HCT116 (cell line): Measurements from ENCODE around the gene KRT38. TPM values are rescaled to one million over a fixed set of nuclear protein-coding genes. Genes with fewer than 3 reads are reported as not detected.

ENCODE experiments used
- ATAC-seq: fragments of 200-7000 bp; cut with Tn5 transposase; 2 replicates; pipeline ENCODE4 v1.9.1; 2020; ENCODE audit warnings: mild to moderate bottlenecking, moderate library complexity
- BruUV-seq: library from RNA; stranded (reverse); fragments of 400-500 nt; replicated peaks from 2 replicates; lab custom pipeline; 2021; lab: Mats Ljungman, UMichigan
- CTCF ChIA-PET: fragments of 300-600 bp; sonication (Branson Sonifier 250); formaldehyde crosslinking; loops from one replicate; lab custom pipeline; 2021; ENCODE audit warnings: antibody characterized with exemption; lab: Charles Lee
- POLR2A ChIA-PET: fragments of 300-600, 350-600 bp; sonication (Branson Sonifier 250); formaldehyde crosslinking; loops from one replicate; lab custom pipeline; 2021; ENCODE audit warnings: antibody characterized with exemption; lab: Charles Lee
- RAD21 ChIA-PET, 2 experiments: fragments of 300-600 bp; sonication (Branson Sonifier 250); formaldehyde crosslinking; loops; one replicate each; lab custom pipeline; 2023; ENCODE audit warnings: low total read pairs in 2 of 2; ENCODE audit not compliant: uncharacterized antibody in 2 of 2, unreplicated experiment in 2 of 2, low non-redundant PET in 1 of 2; lab: Charles Lee
- DNase-seq: peaks from one replicate; pipeline ENCODE4 v3.0.0-alpha.2; 2010; ENCODE audit warnings: low read depth, low spot score
- H2AFZ ChIP-seq: fragments of 200-600 bp; shearing (Covaris generic), sonication (generic); 2 replicates; pipeline ENCODE4 v1.6.1; 2017; ENCODE audit warnings: low read depth, mixed run types, mixed read lengths, antibody characterized with exemption, low read length; ENCODE audit not compliant: poor library complexity, severe bottlenecking
- H3K27ac ChIP-seq: 2 replicates; pipeline ENCODE4 v1.5.1; 2012; ENCODE audit warnings: low read depth, low read length
- H3K27me3 ChIP-seq: fragments of 200-600 bp; sonication (generic); 2 replicates; pipeline ENCODE4 v1.6.1; 2016; ENCODE audit warnings: mixed run types, low read length, mixed read lengths; ENCODE audit not compliant: insufficient read depth
- H3K36me3 ChIP-seq, 2 experiments: fragments of 200-500 bp in 1 of 2; fragments of 200-600 bp in 1 of 2; sonication (Bioruptor generic) in 1 of 2; sonication (generic) in 1 of 2; 2 replicates each; pipeline versions ENCODE4 v1.5.1 to v1.6.1; 2014 to 2016; ENCODE audit warnings: low read length in 2 of 2, inconsistent platforms in 1 of 2, mixed read lengths in 1 of 2, mixed run types in 1 of 2; ENCODE audit not compliant: insufficient read depth in 2 of 2, control insufficient read depth in 1 of 2
- H3K4me1 ChIP-seq, 2 experiments: fragments of 200-600 bp in 1 of 2; sonication (generic) in 1 of 2; 2 replicates each; pipeline versions ENCODE4 v1.5.1 to v1.6.1; 2012 to 2017; ENCODE audit warnings: low read length in 2 of 2, inconsistent platforms in 1 of 2, mild to moderate bottlenecking in 1 of 2, mixed read lengths in 1 of 2, mixed run types in 1 of 2, moderate library complexity in 1 of 2; ENCODE audit not compliant: insufficient read depth in 2 of 2, control insufficient read depth in 1 of 2
- H3K4me2 ChIP-seq: fragments of 200-600 bp; sonication (generic); 2 replicates; pipeline ENCODE4 v1.6.1; 2017; ENCODE audit warnings: mixed run types, low read length, mixed read lengths
- H3K4me3 ChIP-seq, 2 experiments: fragments of 200-600 bp in 1 of 2; sonication (generic) in 1 of 2; replicated peaks in 1 of 2; 2 replicates each; pipeline ENCODE4 v1.5.1; 2011 to 2016; ENCODE audit warnings: low read length in 2 of 2, control low read depth in 1 of 2, low read depth in 1 of 2, mild to moderate bottlenecking in 1 of 2, mixed read lengths in 1 of 2, mixed run types in 1 of 2
- H3K79me2 ChIP-seq: fragments of 200-600 bp; sonication (generic); 2 replicates; pipeline ENCODE4 v1.6.1; 2017; ENCODE audit warnings: mild to moderate bottlenecking, mixed run types, low read length, moderate library complexity, mixed read lengths; ENCODE audit not compliant: insufficient read depth
- H3K9ac ChIP-seq: fragments of 200-600 bp; sonication (generic); 2 replicates; pipeline ENCODE4 v1.6.1; 2016; ENCODE audit warnings: low read length, mixed read lengths
- H3K9me2 ChIP-seq: fragments of 200-600 bp; sonication (generic), shearing (Covaris generic); 2 replicates; pipeline ENCODE4 v1.6.1; 2017; ENCODE audit warnings: mixed run types, mild to moderate bottlenecking, moderate library complexity; ENCODE audit not compliant: insufficient read depth
- H3K9me3 ChIP-seq, 2 experiments: fragments of 200-500 bp in 1 of 2; fragments of 200-600 bp in 1 of 2; sonication (Bioruptor generic) in 1 of 2; sonication (generic) in 1 of 2; 2 replicates each; pipeline ENCODE4 v1.6.1; 2014 to 2017; ENCODE audit warnings: low read length in 2 of 2, mixed read lengths in 2 of 2, inconsistent platforms in 1 of 2, low read depth in 1 of 2, mild to moderate bottlenecking in 1 of 2, mixed run types in 1 of 2, moderate library complexity in 1 of 2; ENCODE audit not compliant: control insufficient read depth in 1 of 2, insufficient read depth in 1 of 2
- H4K20me1 ChIP-seq: fragments of 200-600 bp; sonication (generic), shearing (Covaris generic); 2 replicates; pipeline ENCODE4 v1.6.1; 2017; ENCODE audit warnings: mixed run types, mild to moderate bottlenecking, moderate library complexity; ENCODE audit not compliant: insufficient read depth
- CBX3 ChIP-seq: IDR thresholded peaks from 2 replicates; pipeline ENCODE4 v1.6.1; 2012; ENCODE audit warnings: low read depth
- CEBPB ChIP-seq: IDR thresholded peaks from 2 replicates; pipeline ENCODE4 v1.6.1; 2012; ENCODE audit warnings: low read depth
- EGR1 ChIP-seq: IDR thresholded peaks from 2 replicates; pipeline ENCODE4 v1.6.1; 2012; ENCODE audit warnings: low read depth
- ELF1 ChIP-seq: IDR thresholded peaks from 2 replicates; pipeline ENCODE4 v1.6.1; 2012; ENCODE audit warnings: low read depth, borderline replicate concordance
- EZH2 ChIP-seq: fragments of 200-600 bp; sonication (generic); IDR thresholded peaks from 2 replicates; pipeline ENCODE4 v1.6.1; 2017; ENCODE audit warnings: antibody characterized with exemption, mixed run types
- EZH2phosphoT487 ChIP-seq: fragments of 200-600 bp; IDR thresholded peaks from 2 replicates; pipeline ENCODE4 v1.6.1; 2018; ENCODE audit warnings: antibody characterized with exemption, borderline replicate concordance
- FOSL1 ChIP-seq: IDR thresholded peaks from 2 replicates; pipeline ENCODE4 v1.6.1; 2012; ENCODE audit warnings: low read depth
- JUND ChIP-seq: IDR thresholded peaks from 2 replicates; pipeline ENCODE4 v1.6.1; 2012
- POLR2A ChIP-seq: IDR thresholded peaks from 2 replicates; pipeline ENCODE4 v1.7.0; 2011; ENCODE audit warnings: borderline replicate concordance; ENCODE audit not compliant: insufficient read depth, insufficient read length; ENCODE audit errors: extremely low read depth
- POLR2AphosphoS5 ChIP-seq: IDR thresholded peaks from 2 replicates; pipeline ENCODE4 v1.6.1; 2011; ENCODE audit warnings: mild to moderate bottlenecking, low read depth, low read length, moderate library complexity
- RAD21 ChIP-seq: IDR thresholded peaks from 2 replicates; pipeline ENCODE4 v1.6.1; 2012; ENCODE audit warnings: low read depth, mild to moderate bottlenecking
- SIN3A ChIP-seq: IDR thresholded peaks from 2 replicates; pipeline ENCODE4 v1.6.1; 2012; ENCODE audit warnings: low read depth
- SP1 ChIP-seq: IDR thresholded peaks from 2 replicates; pipeline ENCODE4 v1.6.1; 2012; ENCODE audit warnings: low read depth
- SRF ChIP-seq: IDR thresholded peaks from 2 replicates; pipeline ENCODE4 v1.6.1; 2012; ENCODE audit warnings: low read depth
- YY1 ChIP-seq: IDR thresholded peaks from 2 replicates; pipeline ENCODE4 v1.6.1; 2011; ENCODE audit warnings: low read length, low read depth, moderate library complexity, mild to moderate bottlenecking; ENCODE audit not compliant: insufficient replicate concordance; ENCODE audit errors: extremely low read depth
- ZFX ChIP-seq: fragments of 450-650 bp; IDR thresholded peaks from 2 replicates; pipeline ENCODE4 v1.6.1; 2017
- ZNF274 ChIP-seq: fragments of 200-500 bp; sonication (Bioruptor generic); IDR thresholded peaks from 2 replicates; pipeline ENCODE4 v1.6.1; 2014; ENCODE audit warnings: mild to moderate bottlenecking, low read depth, low read length, inconsistent platforms
- intact Hi-C: fragments of 100-400 bp; cut with micrococcal nuclease; formaldehyde crosslinking; loops from 2 replicates; pipeline ENCODE4 v1.10.0; 2022
- total RNA-seq: library from RNA; stranded (reverse); gene quantifications from one replicate; pipeline ENCODE4 v1.2.1, GENCODE V29; 2021; ENCODE audit not compliant: unreplicated experiment
- TF ChIP-seq, protein P1 (sequence below), 3 experiments: fragments of 200-600 bp in 1 of 3; sonication (generic) in 1 of 3; IDR thresholded peaks in 2 of 3; conservative IDR thresholded peaks in 1 of 3; 2 replicates each; pipeline ENCODE4 v1.5.1; 2012 to 2017; ENCODE audit warnings: low read depth in 2 of 3, low read length in 2 of 3, antibody characterized with exemption in 1 of 3, borderline replicate concordance in 1 of 3, control low read depth in 1 of 3, mild to moderate bottlenecking in 1 of 3, mixed read lengths in 1 of 3, mixed run types in 1 of 3, moderate library complexity in 1 of 3; ENCODE audit not compliant: insufficient read depth in 1 of 3
- TF ChIP-seq, protein P2 (sequence below): IDR thresholded peaks from 2 replicates; pipeline ENCODE4 v1.6.1; 2012
- TF ChIP-seq, protein P3 (sequence below): IDR thresholded peaks from 2 replicates; pipeline ENCODE4 v1.6.1; 2011; ENCODE audit warnings: mild to moderate bottlenecking, low read length, moderate library complexity; ENCODE audit not compliant: insufficient replicate concordance; ENCODE audit errors: extremely low read depth
- TF ChIP-seq, protein P4 (sequence below): IDR thresholded peaks from 2 replicates; pipeline ENCODE4 v1.6.1; 2012

The KRT38 gene
- total RNA-seq, 1 experiment from 2014 or later = not detected

DNA sequence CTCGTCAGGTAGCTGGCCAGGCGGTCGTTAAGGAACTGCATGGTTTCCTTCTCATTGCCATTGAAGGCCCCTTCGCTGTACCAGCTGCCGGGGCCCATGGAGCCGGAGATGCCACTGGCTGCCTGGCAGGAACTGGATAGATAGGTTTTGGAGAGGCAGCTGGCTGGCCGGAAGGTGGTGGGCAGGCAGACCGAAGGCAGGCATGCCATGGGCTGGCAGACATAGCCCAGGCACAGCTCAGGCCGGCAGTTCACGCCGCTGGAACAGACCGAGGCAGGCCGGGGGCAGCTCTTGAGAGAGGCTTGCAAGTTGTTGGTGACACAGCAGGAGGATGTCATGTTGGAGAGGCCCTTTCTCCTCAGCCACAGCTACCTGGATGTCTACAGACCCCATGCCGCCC is 26.2 kb upstream of the KRT38 start, which contains the start of gene KRT32 (continued):
- TF ChIP-seq, protein P1, sequence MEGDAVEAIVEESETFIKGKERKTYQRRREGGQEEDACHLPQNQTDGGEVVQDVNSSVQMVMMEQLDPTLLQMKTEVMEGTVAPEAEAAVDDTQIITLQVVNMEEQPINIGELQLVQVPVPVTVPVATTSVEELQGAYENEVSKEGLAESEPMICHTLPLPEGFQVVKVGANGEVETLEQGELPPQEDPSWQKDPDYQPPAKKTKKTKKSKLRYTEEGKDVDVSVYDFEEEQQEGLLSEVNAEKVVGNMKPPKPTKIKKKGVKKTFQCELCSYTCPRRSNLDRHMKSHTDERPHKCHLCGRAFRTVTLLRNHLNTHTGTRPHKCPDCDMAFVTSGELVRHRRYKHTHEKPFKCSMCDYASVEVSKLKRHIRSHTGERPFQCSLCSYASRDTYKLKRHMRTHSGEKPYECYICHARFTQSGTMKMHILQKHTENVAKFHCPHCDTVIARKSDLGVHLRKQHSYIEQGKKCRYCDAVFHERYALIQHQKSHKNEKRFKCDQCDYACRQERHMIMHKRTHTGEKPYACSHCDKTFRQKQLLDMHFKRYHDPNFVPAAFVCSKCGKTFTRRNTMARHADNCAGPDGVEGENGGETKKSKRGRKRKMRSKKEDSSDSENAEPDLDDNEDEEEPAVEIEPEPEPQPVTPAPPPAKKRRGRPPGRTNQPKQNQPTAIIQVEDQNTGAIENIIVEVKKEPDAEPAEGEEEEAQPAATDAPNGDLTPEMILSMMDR (IDR thresholded peaks at IDR 0.05 in 2 of 3, conservative IDR thresholded peaks at IDR 0.05 in 1 of 3; ENCODE audit: borderline replicate concordance in 1 of 3, insufficient read depth in 1 of 3, low read depth in 2 of 3, low read length in 2 of 3) = no peak
- no peak for TF ChIP-seq ELF1
- no peak for TF ChIP-seq JUND
- TF ChIP-seq RAD21 = no peak
- no peak for TF ChIP-seq SP1
- TF ChIP-seq FOSL1 = no peak
- TF ChIP-seq EGR1 = no peak
- no peak for TF ChIP-seq SRF
- TF ChIP-seq POLR2A = no peak
- TF ChIP-seq SIN3A = no peak
- TF ChIP-seq, all 23 proteins: peak for 0

DNA sequence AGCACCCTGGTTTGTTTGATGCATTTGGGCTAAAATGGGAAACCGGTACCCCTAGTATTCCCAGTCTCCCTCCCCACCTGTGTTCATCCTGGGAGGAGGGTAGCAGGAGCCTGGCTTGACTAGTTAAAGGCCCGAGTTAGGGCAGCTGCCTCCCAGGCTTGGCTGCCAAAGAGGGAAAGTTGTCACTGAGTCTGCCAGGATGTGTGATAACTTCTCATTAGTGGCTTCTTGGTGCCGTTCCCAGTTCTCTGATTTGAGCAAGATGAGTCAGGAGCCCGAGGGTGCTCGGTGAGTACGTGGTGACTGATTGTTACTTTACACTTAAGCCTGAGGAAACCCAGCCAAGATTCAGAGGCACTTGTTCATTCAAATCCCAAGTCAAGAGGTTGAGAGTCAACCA is 23.9 kb upstream of the KRT38 start:
- POLR2A ChIA-PET = no interaction called here
- H3K36me3 ChIP-seq = no peaks in the 10 kb centered on the region
- intact Hi-C loops = no loop called here
- peaks cover 15 to 26% of the 10 kb centered on the region in 2 experiments for H3K4me1 ChIP-seq
- H3K9me2 ChIP-seq = no peaks in the 10 kb centered on the region
- CTCF ChIA-PET = no interaction called here
- H3K9me3 ChIP-seq = peaks cover 3 to 7% of the 10 kb centered on the region in 2 experiments; a peak in 1 of 4 replicates
- ATAC-seq = peak; percentile 95
- no peak overlapping the region for H2AFZ ChIP-seq
- peak overlapping the region; percentile 43 for H3K9ac ChIP-seq
- RAD21 ChIA-PET = no interaction called here
- no peaks in the 10 kb centered on the region for H3K79me2 ChIP-seq
- peak overlapping the region in 1 of 2 experiments; percentile 12; a peak in 2 of 4 replicates for H3K4me3 ChIP-seq
- no peaks in the 10 kb centered on the region for H3K27me3 ChIP-seq
- no TSS peak for BruUV-seq
- DNase-seq = peak; percentile 79
- H3K4me2 ChIP-seq = peak overlapping the region; percentile 70
- H4K20me1 ChIP-seq = no peaks in the 10 kb centered on the region
- peak overlapping the region; percentile 55; the same call in 1 of the 2 replicates for H3K27ac ChIP-seq
- TF ChIP-seq FOSL1 (peak; percentile 90), ZFX (no peak), EZH2phosphoT487 (no peak), CEBPB (no peak), RAD21 (0 out of 2 replicates have a peak, but pooled peaks have one; percentile 11), ELF1 (no peak), ZNF274 (no peak), YY1 (peak; percentile 39), POLR2A (no peak), JUND (peak; percentile 88), EZH2 (no peak), CBX3 (peak; percentile 81), POLR2AphosphoS5 (peak; percentile 38; the same call in 1 of the 2 replicates)
- TF ChIP-seq, protein P2, sequence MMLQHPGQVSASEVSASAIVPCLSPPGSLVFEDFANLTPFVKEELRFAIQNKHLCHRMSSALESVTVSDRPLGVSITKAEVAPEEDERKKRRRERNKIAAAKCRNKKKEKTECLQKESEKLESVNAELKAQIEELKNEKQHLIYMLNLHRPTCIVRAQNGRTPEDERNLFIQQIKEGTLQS = no peak
- TF ChIP-seq, protein P3, sequence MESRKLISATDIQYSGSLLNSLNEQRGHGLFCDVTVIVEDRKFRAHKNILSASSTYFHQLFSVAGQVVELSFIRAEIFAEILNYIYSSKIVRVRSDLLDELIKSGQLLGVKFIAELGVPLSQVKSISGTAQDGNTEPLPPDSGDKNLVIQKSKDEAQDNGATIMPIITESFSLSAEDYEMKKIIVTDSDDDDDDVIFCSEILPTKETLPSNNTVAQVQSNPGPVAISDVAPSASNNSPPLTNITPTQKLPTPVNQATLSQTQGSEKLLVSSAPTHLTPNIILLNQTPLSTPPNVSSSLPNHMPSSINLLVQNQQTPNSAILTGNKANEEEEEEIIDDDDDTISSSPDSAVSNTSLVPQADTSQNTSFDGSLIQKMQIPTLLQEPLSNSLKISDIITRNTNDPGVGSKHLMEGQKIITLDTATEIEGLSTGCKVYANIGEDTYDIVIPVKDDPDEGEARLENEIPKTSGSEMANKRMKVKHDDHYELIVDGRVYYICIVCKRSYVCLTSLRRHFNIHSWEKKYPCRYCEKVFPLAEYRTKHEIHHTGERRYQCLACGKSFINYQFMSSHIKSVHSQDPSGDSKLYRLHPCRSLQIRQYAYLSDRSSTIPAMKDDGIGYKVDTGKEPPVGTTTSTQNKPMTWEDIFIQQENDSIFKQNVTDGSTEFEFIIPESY = peak; percentile 26
- TF ChIP-seq, protein P4, sequence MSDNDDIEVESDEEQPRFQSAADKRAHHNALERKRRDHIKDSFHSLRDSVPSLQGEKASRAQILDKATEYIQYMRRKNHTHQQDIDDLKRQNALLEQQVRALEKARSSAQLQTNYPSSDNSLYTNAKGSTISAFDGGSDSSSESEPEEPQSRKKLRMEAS = peak; percentile 50; the same call in 1 of the 2 replicates
